ENCODE measurements around the gene SRSF11.

GRCh38 chr1:70200065-70200464 lies 21.1 kb upstream of the SRSF11 start:
- TF ChIP-seq, protein P1, sequence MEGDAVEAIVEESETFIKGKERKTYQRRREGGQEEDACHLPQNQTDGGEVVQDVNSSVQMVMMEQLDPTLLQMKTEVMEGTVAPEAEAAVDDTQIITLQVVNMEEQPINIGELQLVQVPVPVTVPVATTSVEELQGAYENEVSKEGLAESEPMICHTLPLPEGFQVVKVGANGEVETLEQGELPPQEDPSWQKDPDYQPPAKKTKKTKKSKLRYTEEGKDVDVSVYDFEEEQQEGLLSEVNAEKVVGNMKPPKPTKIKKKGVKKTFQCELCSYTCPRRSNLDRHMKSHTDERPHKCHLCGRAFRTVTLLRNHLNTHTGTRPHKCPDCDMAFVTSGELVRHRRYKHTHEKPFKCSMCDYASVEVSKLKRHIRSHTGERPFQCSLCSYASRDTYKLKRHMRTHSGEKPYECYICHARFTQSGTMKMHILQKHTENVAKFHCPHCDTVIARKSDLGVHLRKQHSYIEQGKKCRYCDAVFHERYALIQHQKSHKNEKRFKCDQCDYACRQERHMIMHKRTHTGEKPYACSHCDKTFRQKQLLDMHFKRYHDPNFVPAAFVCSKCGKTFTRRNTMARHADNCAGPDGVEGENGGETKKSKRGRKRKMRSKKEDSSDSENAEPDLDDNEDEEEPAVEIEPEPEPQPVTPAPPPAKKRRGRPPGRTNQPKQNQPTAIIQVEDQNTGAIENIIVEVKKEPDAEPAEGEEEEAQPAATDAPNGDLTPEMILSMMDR (IDR thresholded peaks at IDR 0.05; ENCODE audit: low read depth, low read length, missing input control), result no peak
- TF ChIP-seq FOXA1 (IDR thresholded peaks at IDR 0.05) (no peak), RAD21 (IDR thresholded peaks at IDR 0.05) (no peak), JUND (IDR thresholded peaks at IDR 0.05) (no peak), ATF3 (IDR thresholded peaks at IDR 0.05) (no peak), MAX (IDR thresholded peaks at IDR 0.05) (no peak), SP1 (IDR thresholded peaks at IDR 0.05) (no peak), GABPA (IDR thresholded peaks at IDR 0.05 in 1 of 2, conservative IDR thresholded peaks at IDR 0.05 in 1 of 2) (no peak), EGR1 (IDR thresholded peaks at IDR 0.05; ENCODE audit: low read depth in 2 of 2) (no peak), RXRA (IDR thresholded peaks at IDR 0.05) (no peak), YY1 (IDR thresholded peaks at IDR 0.05) (no peak)
- TF ChIP-seq, protein P2, sequence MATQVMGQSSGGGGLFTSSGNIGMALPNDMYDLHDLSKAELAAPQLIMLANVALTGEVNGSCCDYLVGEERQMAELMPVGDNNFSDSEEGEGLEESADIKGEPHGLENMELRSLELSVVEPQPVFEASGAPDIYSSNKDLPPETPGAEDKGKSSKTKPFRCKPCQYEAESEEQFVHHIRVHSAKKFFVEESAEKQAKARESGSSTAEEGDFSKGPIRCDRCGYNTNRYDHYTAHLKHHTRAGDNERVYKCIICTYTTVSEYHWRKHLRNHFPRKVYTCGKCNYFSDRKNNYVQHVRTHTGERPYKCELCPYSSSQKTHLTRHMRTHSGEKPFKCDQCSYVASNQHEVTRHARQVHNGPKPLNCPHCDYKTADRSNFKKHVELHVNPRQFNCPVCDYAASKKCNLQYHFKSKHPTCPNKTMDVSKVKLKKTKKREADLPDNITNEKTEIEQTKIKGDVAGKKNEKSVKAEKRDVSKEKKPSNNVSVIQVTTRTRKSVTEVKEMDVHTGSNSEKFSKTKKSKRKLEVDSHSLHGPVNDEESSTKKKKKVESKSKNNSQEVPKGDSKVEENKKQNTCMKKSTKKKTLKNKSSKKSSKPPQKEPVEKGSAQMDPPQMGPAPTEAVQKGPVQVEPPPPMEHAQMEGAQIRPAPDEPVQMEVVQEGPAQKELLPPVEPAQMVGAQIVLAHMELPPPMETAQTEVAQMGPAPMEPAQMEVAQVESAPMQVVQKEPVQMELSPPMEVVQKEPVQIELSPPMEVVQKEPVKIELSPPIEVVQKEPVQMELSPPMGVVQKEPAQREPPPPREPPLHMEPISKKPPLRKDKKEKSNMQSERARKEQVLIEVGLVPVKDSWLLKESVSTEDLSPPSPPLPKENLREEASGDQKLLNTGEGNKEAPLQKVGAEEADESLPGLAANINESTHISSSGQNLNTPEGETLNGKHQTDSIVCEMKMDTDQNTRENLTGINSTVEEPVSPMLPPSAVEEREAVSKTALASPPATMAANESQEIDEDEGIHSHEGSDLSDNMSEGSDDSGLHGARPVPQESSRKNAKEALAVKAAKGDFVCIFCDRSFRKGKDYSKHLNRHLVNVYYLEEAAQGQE (IDR thresholded peaks at IDR 0.05), result no peak
- TF ChIP-seq, protein P3, sequence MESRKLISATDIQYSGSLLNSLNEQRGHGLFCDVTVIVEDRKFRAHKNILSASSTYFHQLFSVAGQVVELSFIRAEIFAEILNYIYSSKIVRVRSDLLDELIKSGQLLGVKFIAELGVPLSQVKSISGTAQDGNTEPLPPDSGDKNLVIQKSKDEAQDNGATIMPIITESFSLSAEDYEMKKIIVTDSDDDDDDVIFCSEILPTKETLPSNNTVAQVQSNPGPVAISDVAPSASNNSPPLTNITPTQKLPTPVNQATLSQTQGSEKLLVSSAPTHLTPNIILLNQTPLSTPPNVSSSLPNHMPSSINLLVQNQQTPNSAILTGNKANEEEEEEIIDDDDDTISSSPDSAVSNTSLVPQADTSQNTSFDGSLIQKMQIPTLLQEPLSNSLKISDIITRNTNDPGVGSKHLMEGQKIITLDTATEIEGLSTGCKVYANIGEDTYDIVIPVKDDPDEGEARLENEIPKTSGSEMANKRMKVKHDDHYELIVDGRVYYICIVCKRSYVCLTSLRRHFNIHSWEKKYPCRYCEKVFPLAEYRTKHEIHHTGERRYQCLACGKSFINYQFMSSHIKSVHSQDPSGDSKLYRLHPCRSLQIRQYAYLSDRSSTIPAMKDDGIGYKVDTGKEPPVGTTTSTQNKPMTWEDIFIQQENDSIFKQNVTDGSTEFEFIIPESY (IDR thresholded peaks at IDR 0.05), result no peak

Data from liver (tissue), 3 donors.